Testis (tissue), 2 donors: ENCODE measurements around the gene TMEM269.

ENCODE experiments used
- CTCF ChIP-seq, 3 experiments: fragments of 450-650 bp in 2 of 3; fragments of 200-600 bp in 1 of 3; sonication (generic) in 1 of 3; IDR thresholded peaks; one replicate each; pipeline ENCODE4 v1.5.1; 2016 to 2019; ENCODE audit warnings: antibody characterized with exemption in 3 of 3, mild to moderate bottlenecking in 2 of 3, moderate library complexity in 1 of 3
- POLR2A ChIP-seq: fragments of 450-650 bp; IDR thresholded peaks from one replicate; pipeline ENCODE4 v1.6.1; 2017; ENCODE audit warnings: antibody characterized with exemption, mild to moderate bottlenecking, moderate library complexity

GRCh38 chr1:42742617-42743316, 42.0 kb upstream of the TMEM269 start:
- TF ChIP-seq CTCF (IDR thresholded peaks at IDR 0.05) (no peak), POLR2A (no peak)
